ENCODE measurements around the gene CELA3B. TPM values are rescaled to one million over a fixed set of nuclear protein-coding genes. Genes with fewer than 3 reads are reported as not detected.

CELA3B gene
- total and polyA plus RNA-seq, 2 of the 13 experiments (the other 11 are each of a cell fraction or from before 2014, with no cell fraction given): 0.34 TPM; not detected in 1

DNA sequence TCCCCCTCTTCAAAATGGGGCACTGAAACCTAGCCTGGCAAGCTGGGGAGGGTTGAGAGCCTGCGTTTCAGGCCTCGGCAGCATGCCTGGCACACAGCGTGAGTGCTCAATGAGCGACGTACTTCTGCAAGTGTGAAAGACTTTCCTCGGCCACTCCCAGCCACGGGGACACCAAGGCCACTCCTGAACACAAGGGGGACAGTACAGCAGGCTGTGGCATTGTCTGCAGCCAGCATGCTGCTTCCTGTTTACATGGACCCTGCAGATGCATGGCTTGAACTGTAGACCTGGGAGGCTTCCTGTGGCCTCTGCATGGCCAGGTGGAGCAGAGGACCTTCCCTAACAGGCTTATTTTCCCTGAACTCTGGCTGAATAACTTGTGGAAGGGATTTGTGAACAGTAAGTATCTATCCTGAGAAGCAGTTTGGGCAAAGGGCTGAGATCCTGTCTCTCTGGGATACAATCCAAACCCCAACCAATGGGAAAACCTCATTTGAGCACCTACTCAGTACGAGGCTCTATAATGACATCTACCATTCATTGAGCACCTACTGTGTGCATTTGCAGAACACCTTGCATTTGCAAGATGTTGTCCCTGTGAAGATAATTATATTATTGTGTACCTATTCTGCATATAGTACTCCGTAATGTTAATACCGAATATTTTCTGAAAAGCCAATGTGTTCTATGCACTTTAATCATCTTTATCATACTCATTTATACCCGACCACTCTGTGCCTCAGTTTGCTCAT is 29.8 kb upstream of the CELA3B start (continued):
- TF ChIP-seq, protein P1, sequence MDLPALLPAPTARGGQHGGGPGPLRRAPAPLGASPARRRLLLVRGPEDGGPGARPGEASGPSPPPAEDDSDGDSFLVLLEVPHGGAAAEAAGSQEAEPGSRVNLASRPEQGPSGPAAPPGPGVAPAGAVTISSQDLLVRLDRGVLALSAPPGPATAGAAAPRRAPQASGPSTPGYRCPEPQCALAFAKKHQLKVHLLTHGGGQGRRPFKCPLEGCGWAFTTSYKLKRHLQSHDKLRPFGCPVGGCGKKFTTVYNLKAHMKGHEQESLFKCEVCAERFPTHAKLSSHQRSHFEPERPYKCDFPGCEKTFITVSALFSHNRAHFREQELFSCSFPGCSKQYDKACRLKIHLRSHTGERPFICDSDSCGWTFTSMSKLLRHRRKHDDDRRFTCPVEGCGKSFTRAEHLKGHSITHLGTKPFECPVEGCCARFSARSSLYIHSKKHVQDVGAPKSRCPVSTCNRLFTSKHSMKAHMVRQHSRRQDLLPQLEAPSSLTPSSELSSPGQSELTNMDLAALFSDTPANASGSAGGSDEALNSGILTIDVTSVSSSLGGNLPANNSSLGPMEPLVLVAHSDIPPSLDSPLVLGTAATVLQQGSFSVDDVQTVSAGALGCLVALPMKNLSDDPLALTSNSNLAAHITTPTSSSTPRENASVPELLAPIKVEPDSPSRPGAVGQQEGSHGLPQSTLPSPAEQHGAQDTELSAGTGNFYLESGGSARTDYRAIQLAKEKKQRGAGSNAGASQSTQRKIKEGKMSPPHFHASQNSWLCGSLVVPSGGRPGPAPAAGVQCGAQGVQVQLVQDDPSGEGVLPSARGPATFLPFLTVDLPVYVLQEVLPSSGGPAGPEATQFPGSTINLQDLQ (CRISPR knock-in tag; IDR thresholded peaks at IDR 0.05): no peak
- TF ChIP-seq ZNF546 (CRISPR knock-in tag; conservative IDR thresholded peaks at IDR 0.05): no peak
- TF ChIP-seq ZFY (CRISPR knock-in tag; IDR thresholded peaks at IDR 0.05): no peak
- TF ChIP-seq ZSCAN12 (CRISPR knock-in tag; IDR thresholded peaks at IDR 0.05): peak; percentile 36; the same call in 1 of the 2 replicates
- no peak for TF ChIP-seq ZNF280B (CRISPR knock-in tag; IDR thresholded peaks at IDR 0.05; ENCODE audit: borderline replicate concordance)
- TF ChIP-seq, protein P2, sequence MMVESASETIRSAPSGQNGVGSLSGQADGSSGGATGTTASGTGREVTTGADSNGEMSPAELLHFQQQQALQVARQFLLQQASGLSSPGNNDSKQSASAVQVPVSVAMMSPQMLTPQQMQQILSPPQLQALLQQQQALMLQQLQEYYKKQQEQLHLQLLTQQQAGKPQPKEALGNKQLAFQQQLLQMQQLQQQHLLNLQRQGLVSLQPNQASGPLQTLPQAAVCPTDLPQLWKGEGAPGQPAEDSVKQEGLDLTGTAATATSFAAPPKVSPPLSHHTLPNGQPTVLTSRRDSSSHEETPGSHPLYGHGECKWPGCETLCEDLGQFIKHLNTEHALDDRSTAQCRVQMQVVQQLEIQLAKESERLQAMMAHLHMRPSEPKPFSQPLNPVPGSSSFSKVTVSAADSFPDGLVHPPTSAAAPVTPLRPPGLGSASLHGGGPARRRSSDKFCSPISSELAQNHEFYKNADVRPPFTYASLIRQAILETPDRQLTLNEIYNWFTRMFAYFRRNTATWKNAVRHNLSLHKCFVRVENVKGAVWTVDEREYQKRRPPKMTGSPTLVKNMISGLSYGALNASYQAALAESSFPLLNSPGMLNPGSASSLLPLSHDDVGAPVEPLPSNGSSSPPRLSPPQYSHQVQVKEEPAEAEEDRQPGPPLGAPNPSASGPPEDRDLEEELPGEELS (CRISPR knock-in tag; IDR thresholded peaks at IDR 0.05): peak; percentile 94
- TF ChIP-seq ZNF256 (CRISPR knock-in tag; conservative IDR thresholded peaks at IDR 0.05): no peak
- TF ChIP-seq CREM (IDR thresholded peaks at IDR 0.05): no peak
- TF ChIP-seq CREM (CRISPR knock-in tag; IDR thresholded peaks at IDR 0.05): no peak
- TF ChIP-seq, protein P3, sequence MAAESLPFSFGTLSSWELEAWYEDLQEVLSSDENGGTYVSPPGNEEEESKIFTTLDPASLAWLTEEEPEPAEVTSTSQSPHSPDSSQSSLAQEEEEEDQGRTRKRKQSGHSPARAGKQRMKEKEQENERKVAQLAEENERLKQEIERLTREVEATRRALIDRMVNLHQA (CRISPR knock-in tag; IDR thresholded peaks at IDR 0.05): no peak
- no peak for TF ChIP-seq GRHL1 (CRISPR knock-in tag; conservative IDR thresholded peaks at IDR 0.05)
- TF ChIP-seq ZNF572 (CRISPR knock-in tag; IDR thresholded peaks at IDR 0.05): no peak; the same call in 1 of the 2 replicates
- 0 out of 2 replicates have a peak, but pooled peaks have one; percentile 68 for TF ChIP-seq ZNF431 (CRISPR knock-in tag; IDR thresholded peaks at IDR 0.05; ENCODE audit: borderline replicate concordance, low read depth)

Measured in HepG2 (cell line).